EL (cell line): ENCODE results near the gene HAS3.
"Not testable (repeated sequence)": the region's sequence is repeated elsewhere in the genome, so short reads cannot be mapped to it uniquely, and the experiment has no call there.

Experiments
- DNase-seq: peaks from one replicate; pipeline ENCODE4 v3.0.0-alpha.2; 2016

The HAS3 gene

GRCh38 chr16:69145658-69146057 lies 40.2 kb downstream of the HAS3 start:
- DNase-seq, result no peak

- DNase-seq, result not testable (repeated sequence)
These were observed 44.2 kb downstream of the HAS3 start for GRCh38 chr16:69149621-69150020.

DNA sequence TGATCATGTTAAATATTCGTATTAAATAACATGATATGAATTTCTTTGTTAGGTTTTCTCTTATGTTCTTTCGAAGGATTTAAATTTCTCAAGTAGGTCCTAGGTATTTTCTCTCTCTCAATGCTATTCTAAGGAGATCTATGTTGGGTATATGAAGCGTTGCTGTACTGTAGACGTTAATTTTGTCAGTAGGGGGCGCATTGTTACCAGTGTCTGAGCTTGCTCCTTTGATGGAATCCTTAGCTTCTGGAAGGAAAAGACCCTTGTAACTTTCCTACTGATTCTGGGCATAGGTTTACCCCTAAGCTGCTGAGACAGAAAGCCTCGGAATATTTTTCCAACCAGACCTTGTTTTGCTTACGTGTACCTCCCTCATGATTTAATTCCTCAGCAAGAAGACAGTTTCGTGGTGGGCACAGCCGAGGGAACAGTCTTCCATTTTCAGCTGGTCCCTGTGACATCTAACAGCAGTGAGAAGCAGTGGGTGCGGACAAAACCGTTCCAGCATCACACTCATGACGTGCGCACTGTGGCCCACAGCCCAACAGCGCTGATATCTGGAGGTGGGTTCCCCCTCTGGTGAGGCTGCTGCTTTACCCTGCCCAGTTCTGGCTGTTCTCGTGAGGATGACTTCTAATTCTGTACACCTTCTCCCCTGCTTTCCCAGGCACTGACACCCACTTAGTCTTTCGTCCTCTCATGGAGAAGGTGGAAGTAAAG lies 44.9 kb downstream of the HAS3 start:
- DNase-seq, result peak; percentile 76

DNA sequence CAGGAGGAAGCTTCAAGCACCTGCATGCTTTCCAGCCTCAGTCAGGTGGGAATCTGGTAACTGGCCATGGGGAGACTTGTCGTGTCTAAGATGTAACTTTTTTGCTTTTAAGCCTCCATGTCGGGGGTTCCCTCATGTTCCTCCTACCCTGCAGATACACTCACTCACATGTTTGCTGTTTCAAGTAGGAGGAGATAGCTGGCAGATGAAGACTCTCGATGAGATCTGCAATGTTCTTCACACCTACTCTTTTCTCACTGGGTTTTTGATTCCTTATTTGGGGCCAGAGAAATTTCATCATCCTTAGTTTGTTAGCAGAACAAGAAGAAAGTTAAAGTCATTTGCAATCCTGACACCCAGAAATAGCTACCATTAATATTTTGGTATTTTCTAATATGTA lies 51.7 kb downstream of the HAS3 start:
- no peak for DNase-seq

DNA sequence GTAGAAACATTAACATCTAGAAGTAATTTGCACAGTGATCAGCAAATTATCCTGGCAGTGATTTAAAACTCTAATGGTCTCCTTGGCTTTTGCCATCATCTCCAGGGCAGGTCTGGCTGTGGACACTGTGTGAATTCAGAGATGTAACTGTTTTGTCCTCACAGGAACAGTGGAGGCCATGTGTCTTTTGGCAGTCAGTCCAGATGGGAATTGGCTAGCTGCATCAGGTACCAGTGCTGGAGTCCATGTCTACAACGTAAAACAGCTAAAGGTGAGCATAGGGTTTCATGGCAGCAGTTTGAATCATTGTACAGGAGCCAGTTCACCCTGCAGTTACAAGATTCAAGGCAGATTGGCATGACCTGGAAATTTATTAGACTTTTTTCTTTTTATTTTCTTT lies 54.7 kb downstream of the HAS3 start:
- DNase-seq, result no peak

- DNase-seq, result no peak
These were observed 60.1 kb downstream of the HAS3 start for GRCh38 chr16:69165584-69165983.

GRCh38 chr16:69166221-69166833 lies 60.9 kb downstream of the HAS3 start:
- peak; percentile 69 for DNase-seq

GRCh38 chr16:69166946-69167930 lies 61.8 kb downstream of the HAS3 start:
- peak; percentile 52 for DNase-seq
